ENCODE data around the gene C4orf50.

GRCh38 chr4:5973486-5974220 is 44.6 kb downstream of the C4orf50 start:
- no peak for TF ChIP-seq POLR2A (IDR thresholded peaks at IDR 0.05)
- TF ChIP-seq POLR2AphosphoS5 (IDR thresholded peaks at IDR 0.05; ENCODE audit: insufficient read depth in 1 of 2, low read depth in 1 of 2) = no peak

Data from vagina (tissue), 2 donors.